ENCODE data around the gene ZFP62. TPM values are rescaled to one million over a fixed set of nuclear protein-coding genes. Genes with fewer than 3 reads are reported as not detected.

ZFP62 gene
- total RNA-seq, 1 experiment from 2014 or later, result 30.7 TPM

DNA sequence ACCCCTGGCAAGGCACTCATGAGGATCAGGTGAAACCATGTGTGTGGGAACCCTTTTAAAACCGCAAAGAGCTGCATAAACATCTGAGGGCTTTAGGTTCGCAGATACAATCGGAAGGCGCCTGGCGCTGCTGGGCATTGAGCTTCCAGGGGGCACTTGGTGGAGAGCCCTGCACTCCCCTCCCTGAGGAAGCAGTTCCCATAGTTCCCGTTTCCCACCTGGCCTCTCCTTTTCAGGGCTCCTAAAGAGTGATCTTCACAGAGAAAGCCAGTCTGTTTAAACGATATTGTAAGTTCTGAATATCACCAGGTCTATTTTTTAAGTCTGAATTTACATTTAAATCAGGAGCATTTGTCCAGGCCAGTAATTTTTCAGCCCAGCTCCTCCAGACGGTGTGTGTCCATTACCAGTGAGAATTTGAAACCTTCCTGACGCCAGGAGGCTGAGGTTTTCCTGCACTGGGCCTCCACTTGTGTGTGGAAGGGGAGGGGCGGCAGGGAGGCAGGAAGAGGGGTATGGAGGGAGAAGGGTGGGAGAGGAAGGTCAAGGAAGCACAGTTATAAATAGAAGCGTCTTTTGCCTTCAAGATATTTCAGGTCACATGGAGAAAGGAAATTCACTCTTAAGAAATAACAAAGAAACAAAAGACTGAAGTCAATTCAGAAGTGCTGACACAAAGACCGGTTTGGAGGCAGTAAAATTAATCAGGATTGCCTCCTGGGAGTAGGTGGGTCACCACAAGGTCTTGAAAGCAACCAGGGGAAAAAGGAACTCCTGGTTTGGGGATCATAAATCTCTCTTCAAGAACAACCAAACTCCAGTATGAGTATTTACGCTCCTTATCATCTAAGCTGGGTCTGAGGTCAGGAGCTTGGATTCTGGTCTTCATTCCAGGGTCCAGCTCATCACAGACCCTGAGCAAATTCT, 44.2 kb downstream of the ZFP62 start:
- no peaks in the 10 kb centered on the region for H4K20me1 ChIP-seq (ENCODE audit: insufficient read depth)
- H3K9me3 ChIP-seq (ENCODE audit: control insufficient read depth in 1 of 2, insufficient read depth in 1 of 2, low read depth in 1 of 2, low read length in 2 of 2), result no peaks in the 10 kb centered on the region
- H3K27ac ChIP-seq (ENCODE audit: low read depth, low read length), result no peak overlapping the region
- H3K79me2 ChIP-seq (ENCODE audit: insufficient read depth, low read length), result no peaks in the 10 kb centered on the region
- ATAC-seq (no peak), DNase-seq (ENCODE audit: low read depth, low spot score) (no peak)
- ChIA-PET POLR2A (no interaction called here), CTCF (no interaction called here), RAD21 (ENCODE audit: low non-redundant PET in 1 of 2, low total read pairs in 2 of 2, uncharacterized antibody in 2 of 2, unreplicated experiment in 2 of 2) (no interaction called here)
- H3K4me2 ChIP-seq (ENCODE audit: low read length), result no peak overlapping the region
- no peak overlapping the region for H3K9ac ChIP-seq (ENCODE audit: low read length)
- no TSS peak for BruUV-seq (replicated peaks)
- no peaks in the 10 kb centered on the region for H3K9me2 ChIP-seq (ENCODE audit: insufficient read depth)
- intact Hi-C loops (cut with micrococcal nuclease), result no loop called here
- TF ChIP-seq POLR2AphosphoS5 (IDR thresholded peaks at IDR 0.05; ENCODE audit: low read depth, low read length), result no peak
- TF ChIP-seq, protein P1, sequence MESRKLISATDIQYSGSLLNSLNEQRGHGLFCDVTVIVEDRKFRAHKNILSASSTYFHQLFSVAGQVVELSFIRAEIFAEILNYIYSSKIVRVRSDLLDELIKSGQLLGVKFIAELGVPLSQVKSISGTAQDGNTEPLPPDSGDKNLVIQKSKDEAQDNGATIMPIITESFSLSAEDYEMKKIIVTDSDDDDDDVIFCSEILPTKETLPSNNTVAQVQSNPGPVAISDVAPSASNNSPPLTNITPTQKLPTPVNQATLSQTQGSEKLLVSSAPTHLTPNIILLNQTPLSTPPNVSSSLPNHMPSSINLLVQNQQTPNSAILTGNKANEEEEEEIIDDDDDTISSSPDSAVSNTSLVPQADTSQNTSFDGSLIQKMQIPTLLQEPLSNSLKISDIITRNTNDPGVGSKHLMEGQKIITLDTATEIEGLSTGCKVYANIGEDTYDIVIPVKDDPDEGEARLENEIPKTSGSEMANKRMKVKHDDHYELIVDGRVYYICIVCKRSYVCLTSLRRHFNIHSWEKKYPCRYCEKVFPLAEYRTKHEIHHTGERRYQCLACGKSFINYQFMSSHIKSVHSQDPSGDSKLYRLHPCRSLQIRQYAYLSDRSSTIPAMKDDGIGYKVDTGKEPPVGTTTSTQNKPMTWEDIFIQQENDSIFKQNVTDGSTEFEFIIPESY (IDR thresholded peaks at IDR 0.05; ENCODE audit: extremely low read depth, insufficient replicate concordance, low read length), result no peak
- no peak for TF ChIP-seq RAD21 (IDR thresholded peaks at IDR 0.05; ENCODE audit: low read depth)
- no peak for TF ChIP-seq ZFX (IDR thresholded peaks at IDR 0.05)
- TF ChIP-seq FOSL1 (IDR thresholded peaks at IDR 0.05; ENCODE audit: low read depth), result no peak
- no peak for TF ChIP-seq EZH2phosphoT487 (IDR thresholded peaks at IDR 0.05; ENCODE audit: borderline replicate concordance)
- peak overlapping the region; percentile 32 for H2AFZ ChIP-seq (ENCODE audit: low read depth, low read length, poor library complexity, severe bottlenecking)
- H3K27me3 ChIP-seq (ENCODE audit: insufficient read depth, low read length), result no peaks in the 10 kb centered on the region
- H3K4me3 ChIP-seq (replicated peaks in 1 of 2; ENCODE audit: low read depth in 1 of 2, low read length in 2 of 2), result no peak overlapping the region
- peaks cover under 1 to 2% of the 10 kb centered on the region in 2 experiments; a peak in 3 of 4 replicates for H3K4me1 ChIP-seq (ENCODE audit: control insufficient read depth in 1 of 2, insufficient read depth in 2 of 2, low read length in 2 of 2)
- H3K36me3 ChIP-seq (ENCODE audit: control insufficient read depth in 1 of 2, insufficient read depth in 2 of 2, low read length in 2 of 2), result no peaks in the 10 kb centered on the region
